A549 (cell line): ENCODE data around the gene GAK.

ENCODE experiments used
- BHLHE40 ChIP-seq: IDR thresholded peaks from 2 replicates; pipeline ENCODE4 v1.6.1; 2012; ENCODE audit warnings: low read depth, low read length, inconsistent platforms
- CEBPB ChIP-seq, 2 experiments: fragments of >200 bp in 1 of 2; sonication (Bioruptor Twin) in 1 of 2; formaldehyde crosslinking in 1 of 2; IDR thresholded peaks; 2 replicates each; pipeline ENCODE4 v1.6.1; 2012 to 2016
- CHD2 ChIP-seq: fragments of 150-350 bp; IDR thresholded peaks from 2 replicates; pipeline ENCODE4 v1.6.1; 2014; ENCODE audit warnings: low read length; ENCODE audit not compliant: partially characterized antibody
- EHMT2 ChIP-seq: fragments of 200-600 bp; sonication (generic); IDR thresholded peaks from 2 replicates; pipeline ENCODE4 v1.6.1; 2016; ENCODE audit warnings: antibody characterized with exemption, low read depth, mild to moderate bottlenecking, moderate library complexity
- HOXA7 ChIP-seq: fragments of 250-450 bp; sonication (Bioruptor Pico); IDR thresholded peaks from 2 replicates; pipeline ENCODE4 v1.5.0; 2020; ENCODE audit warnings: mild to moderate bottlenecking, moderate library complexity
- MAZ ChIP-seq: fragments of 150-350 bp; IDR thresholded peaks from 2 replicates; pipeline ENCODE4 v1.6.1; 2014; ENCODE audit warnings: antibody characterized with exemption, low read depth, low read length, borderline replicate concordance
- POLR2A ChIP-seq: IDR thresholded peaks from 2 replicates; pipeline ENCODE4 v1.6.1; 2012; ENCODE audit warnings: mild to moderate bottlenecking, low read length

- TF ChIP-seq CEBPB (IDR thresholded peaks at IDR 0.05) (no peak), BHLHE40 (no peak), EHMT2 (no peak), HOXA7 (CRISPR knock-in tag) (no peak), MAZ (no peak), POLR2A (no peak), CHD2 (no peak)
Measured at GRCh38 chr4:831483-831805, 100.7 kb downstream of the GAK start.
